Mesothelial cell of epicardium (in vitro differentiated cells): Measurements from ENCODE around the gene BUB3. TPM values are rescaled to one million over a fixed set of nuclear protein-coding genes. Genes with fewer than 3 reads are reported as not detected.

ENCODE experiments used
- DNase-seq, 2 experiments: peaks; one replicate each; pipeline ENCODE4 v3.0.0; 2021; ENCODE audit warnings: low spot score in 2 of 2; ENCODE audit not compliant: unreplicated experiment in 2 of 2
- H3K27ac Mint-ChIP-seq: 2 replicates; pipeline ENCODE4 v1.8.0; 2021; ENCODE audit warnings: mixed read lengths
- H3K27me3 Mint-ChIP-seq: 2 replicates; pipeline ENCODE4 v1.8.0; 2021; ENCODE audit warnings: low read depth, mixed read lengths
- H3K36me3 Mint-ChIP-seq: 2 replicates; pipeline ENCODE4 v1.8.0; 2021; ENCODE audit warnings: mixed read lengths
- H3K4me1 Mint-ChIP-seq: 2 replicates; pipeline ENCODE4 v1.8.0; 2021; ENCODE audit warnings: mixed read lengths
- H3K4me3 Mint-ChIP-seq: 2 replicates; pipeline ENCODE4 v1.8.0; 2021; ENCODE audit warnings: mild to moderate bottlenecking, moderate library complexity, mixed read lengths
- H3K9me3 Mint-ChIP-seq: 2 replicates; pipeline ENCODE4 v1.8.0; 2021; ENCODE audit warnings: mixed read lengths
- total RNA-seq: library from RNA; stranded (reverse); gene quantifications from 3 replicates; pipeline ENCODE4 v1.2.1, GENCODE V29; 2021
- TF ChIP-seq, protein P1 (sequence below): fragments of 200-600 bp; sonication (generic); IDR thresholded peaks from one replicate; pipeline ENCODE4 v1.5.0; 2021; ENCODE audit warnings: antibody characterized with exemption; ENCODE audit not compliant: unreplicated experiment

Gene BUB3
- total RNA-seq, 1 donor from 2014 or later: 71.5 TPM

DNA sequence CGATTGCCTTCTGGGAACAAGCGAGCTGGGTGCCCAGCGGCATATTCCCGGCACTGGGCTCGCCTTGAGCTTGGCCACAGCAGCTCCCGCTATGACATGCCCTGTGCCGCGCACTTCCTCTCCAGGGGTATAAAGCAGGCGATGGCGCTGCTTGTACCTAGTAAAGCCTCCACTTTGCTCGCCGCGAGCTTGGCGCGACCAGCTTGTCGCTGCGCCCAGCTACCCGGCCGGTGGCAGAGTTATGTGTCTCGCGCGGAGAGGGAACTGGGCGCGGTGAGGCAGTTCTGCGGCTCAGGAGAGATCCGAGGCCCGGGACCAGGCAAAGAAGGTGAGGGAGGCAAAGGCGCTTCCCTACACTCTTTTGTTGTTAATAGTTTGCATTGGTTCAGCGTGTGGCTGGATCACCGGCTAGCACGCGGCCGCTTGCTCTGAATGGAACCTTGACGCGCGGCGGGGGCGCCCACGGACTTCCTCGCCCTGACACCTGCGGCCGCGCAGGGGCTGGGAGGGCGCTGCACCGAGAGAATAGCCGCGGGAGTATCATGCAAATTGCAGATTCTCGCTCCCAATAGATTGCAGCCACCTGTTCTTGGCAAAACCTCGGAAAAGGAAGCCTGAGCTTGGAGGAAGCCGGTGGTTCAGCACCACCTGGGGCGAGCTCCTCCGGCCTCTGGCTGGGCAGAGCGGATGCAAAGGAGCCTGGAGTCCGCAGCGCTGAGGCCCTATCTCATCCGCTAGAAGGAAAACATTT, 3.0 kb upstream of the BUB3 start:
- no peak overlapping the region for H3K4me3 Mint-ChIP-seq
- peaks cover 2% of the 10 kb centered on the region for H3K36me3 Mint-ChIP-seq
- TF ChIP-seq, protein P1, sequence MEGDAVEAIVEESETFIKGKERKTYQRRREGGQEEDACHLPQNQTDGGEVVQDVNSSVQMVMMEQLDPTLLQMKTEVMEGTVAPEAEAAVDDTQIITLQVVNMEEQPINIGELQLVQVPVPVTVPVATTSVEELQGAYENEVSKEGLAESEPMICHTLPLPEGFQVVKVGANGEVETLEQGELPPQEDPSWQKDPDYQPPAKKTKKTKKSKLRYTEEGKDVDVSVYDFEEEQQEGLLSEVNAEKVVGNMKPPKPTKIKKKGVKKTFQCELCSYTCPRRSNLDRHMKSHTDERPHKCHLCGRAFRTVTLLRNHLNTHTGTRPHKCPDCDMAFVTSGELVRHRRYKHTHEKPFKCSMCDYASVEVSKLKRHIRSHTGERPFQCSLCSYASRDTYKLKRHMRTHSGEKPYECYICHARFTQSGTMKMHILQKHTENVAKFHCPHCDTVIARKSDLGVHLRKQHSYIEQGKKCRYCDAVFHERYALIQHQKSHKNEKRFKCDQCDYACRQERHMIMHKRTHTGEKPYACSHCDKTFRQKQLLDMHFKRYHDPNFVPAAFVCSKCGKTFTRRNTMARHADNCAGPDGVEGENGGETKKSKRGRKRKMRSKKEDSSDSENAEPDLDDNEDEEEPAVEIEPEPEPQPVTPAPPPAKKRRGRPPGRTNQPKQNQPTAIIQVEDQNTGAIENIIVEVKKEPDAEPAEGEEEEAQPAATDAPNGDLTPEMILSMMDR: no peak
- H3K9me3 Mint-ChIP-seq: no peaks in the 10 kb centered on the region
- peaks cover 30% of the 10 kb centered on the region for H3K4me1 Mint-ChIP-seq
- no peak for DNase-seq
- peaks cover 74% of the 10 kb centered on the region for H3K27me3 Mint-ChIP-seq
- no peak overlapping the region for H3K27ac Mint-ChIP-seq

GRCh38 chr10:123151737-123152135, 2.5 kb upstream of the BUB3 start:
- Mint-ChIP-seq H3K4me1 (peaks cover 31% of the 10 kb centered on the region), H3K36me3 (peaks cover 5% of the 10 kb centered on the region), H3K27me3 (peaks cover 69% of the 10 kb centered on the region), H3K4me3 (no peak overlapping the region), H3K9me3 (no peaks in the 10 kb centered on the region), H3K27ac (no peak overlapping the region)
- no peak for DNase-seq
- TF ChIP-seq, protein P1: no peak

DNA sequence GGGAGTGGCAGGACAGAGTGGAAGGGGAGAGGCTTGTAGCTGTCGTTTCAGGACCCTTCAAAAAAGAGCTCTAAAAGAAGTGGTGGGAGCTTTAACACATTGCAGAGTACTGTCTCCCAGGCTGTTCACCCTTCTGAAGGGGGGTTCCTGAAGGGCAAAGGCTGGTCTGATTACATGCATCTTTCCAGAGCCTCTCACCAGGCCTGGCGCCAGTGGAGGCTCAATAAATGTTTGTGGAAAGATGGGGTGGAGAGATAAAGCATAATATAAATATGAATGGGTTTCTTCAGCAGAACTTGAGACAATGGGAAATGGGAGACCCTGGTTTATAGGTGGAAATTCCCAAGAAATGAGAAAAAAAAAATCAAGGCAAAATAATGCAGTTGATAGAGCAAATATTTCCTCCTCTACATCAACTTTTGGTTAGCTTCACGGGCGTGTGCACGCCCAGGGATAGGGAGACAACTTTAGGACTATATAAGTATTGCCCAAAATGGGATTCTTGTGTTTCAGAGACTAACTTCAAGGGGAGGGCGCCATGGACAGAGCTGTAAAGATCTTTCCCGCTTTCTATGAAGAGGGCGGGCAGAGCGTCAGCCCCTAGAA, 613 bp upstream of the BUB3 start:
- H3K4me3 Mint-ChIP-seq: peak overlapping the region; percentile 100
- peaks cover 31% of the 10 kb centered on the region for H3K4me1 Mint-ChIP-seq
- H3K27ac Mint-ChIP-seq: no peak overlapping the region
- H3K9me3 Mint-ChIP-seq: no peaks in the 10 kb centered on the region
- no peak for DNase-seq
- peaks cover 54% of the 10 kb centered on the region for H3K27me3 Mint-ChIP-seq
- TF ChIP-seq, protein P1: no peak
- peaks cover 21% of the 10 kb centered on the region for H3K36me3 Mint-ChIP-seq

DNA sequence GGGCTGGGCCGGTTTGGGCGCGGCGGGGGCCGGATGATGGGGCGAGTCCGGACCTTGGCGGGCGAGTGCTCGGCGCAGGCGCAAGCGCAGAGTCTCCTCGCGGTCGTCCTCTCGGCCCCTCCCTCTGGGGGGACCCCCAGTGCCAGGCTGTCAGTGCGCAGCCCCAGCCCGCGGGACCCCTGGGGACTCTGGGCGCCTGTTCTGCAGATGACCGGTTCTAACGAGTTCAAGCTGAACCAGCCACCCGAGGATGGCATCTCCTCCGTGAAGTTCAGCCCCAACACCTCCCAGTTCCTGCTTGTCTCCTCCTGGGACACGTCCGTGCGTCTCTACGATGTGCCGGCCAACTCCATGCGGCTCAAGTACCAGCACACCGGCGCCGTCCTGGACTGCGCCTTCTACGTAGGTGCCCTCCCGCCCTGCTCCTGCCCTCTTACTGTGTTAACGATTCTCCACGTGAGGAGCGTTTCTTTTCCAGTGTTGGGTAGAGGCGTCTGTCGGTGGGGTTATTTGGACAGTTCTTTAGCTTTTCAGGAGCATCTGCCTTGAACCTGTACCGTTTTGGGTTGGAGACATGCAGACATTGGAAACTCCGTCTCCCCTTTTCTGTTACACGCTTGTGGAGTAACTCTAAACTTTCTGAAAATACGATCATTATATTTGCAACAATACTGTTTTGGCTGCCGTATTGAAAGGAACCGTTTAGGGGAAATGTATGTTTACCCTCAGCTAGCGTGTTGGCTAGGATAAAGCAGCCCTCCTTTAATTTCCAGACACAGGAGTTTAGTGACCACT, 706 bp downstream of the BUB3 start:
- peak in 1 of 2 experiments; percentile 74 for DNase-seq
- H3K27ac Mint-ChIP-seq: peak overlapping the region; percentile 66
- no peaks in the 10 kb centered on the region for H3K9me3 Mint-ChIP-seq
- H3K27me3 Mint-ChIP-seq: peaks cover 42% of the 10 kb centered on the region
- peak overlapping the region; percentile 100 for H3K4me3 Mint-ChIP-seq
- peaks cover 22% of the 10 kb centered on the region for H3K36me3 Mint-ChIP-seq
- TF ChIP-seq, protein P1: no peak
- peaks cover 24% of the 10 kb centered on the region for H3K4me1 Mint-ChIP-seq

GRCh38 chr10:123156078-123156477, 1.9 kb downstream of the BUB3 start:
- Mint-ChIP-seq H3K4me1 (peaks cover 16% of the 10 kb centered on the region), H3K9me3 (no peaks in the 10 kb centered on the region), H3K4me3 (no peak overlapping the region), H3K27me3 (peaks cover 30% of the 10 kb centered on the region), H3K27ac (no peak overlapping the region), H3K36me3 (peaks cover 24% of the 10 kb centered on the region)
- DNase-seq: no peak
- TF ChIP-seq, protein P1: no peak
